ENCODE measurements around the gene GPRC6A. TPM values are rescaled to one million over a fixed set of nuclear protein-coding genes. Genes with fewer than 3 reads are reported as not detected.

Gene GPRC6A
- total RNA-seq, 1 experiment from 2014 or later = not detected

DNA sequence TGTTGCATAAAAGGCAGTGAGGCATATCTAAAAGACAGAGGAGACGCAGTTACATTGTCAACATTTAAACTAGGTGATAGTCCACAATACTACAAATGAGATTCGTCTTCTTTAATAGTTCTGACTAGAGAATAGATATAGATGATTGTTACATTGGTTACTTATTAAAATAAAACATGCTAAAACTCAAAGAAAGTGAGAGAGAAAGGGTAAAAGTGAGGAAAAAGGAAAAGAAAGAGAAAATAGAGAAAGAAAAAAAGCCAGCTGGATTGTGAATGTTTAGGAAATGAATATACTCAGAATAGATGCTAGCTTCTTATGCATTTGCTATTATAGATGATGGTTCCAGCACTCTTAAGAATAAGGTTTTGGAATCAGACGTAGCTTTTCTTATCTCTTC is 35.7 kb downstream of the GPRC6A start:
- Histone ChIP-seq H3K79me1 (ENCODE audit: insufficient read depth, low read depth, low read length, poor library complexity, severe bottlenecking) (no peaks in the 10 kb centered on the region), H3K4me2 (ENCODE audit: insufficient read depth, insufficient read length, low read length) (no peak overlapping the region), H3K4ac (ENCODE audit: low read depth, low read length) (no peak overlapping the region), H4K91ac (ENCODE audit: insufficient read length, low read depth, low read length) (no peak overlapping the region), H3K14ac (ENCODE audit: insufficient read depth, low read length) (no peak overlapping the region), H3K27me3 (ENCODE audit: insufficient read depth, low read length) (no peaks in the 10 kb centered on the region), H4K5ac (ENCODE audit: insufficient read length, low read depth, low read length) (no peak overlapping the region), H2AK5ac (ENCODE audit: insufficient read length, low read length) (no peak overlapping the region), H2BK15ac (ENCODE audit: low read depth, low read length) (no peak overlapping the region), H2BK12ac (ENCODE audit: insufficient read length, low read depth, low read length) (no peak overlapping the region), H3K79me2 (ENCODE audit: insufficient read depth, low read length) (no peaks in the 10 kb centered on the region), H2BK20ac (ENCODE audit: low read depth, low read length, poor library complexity, severe bottlenecking) (no peak overlapping the region), H3K27ac (ENCODE audit: insufficient read length, low read depth, low read length) (no peak overlapping the region), H4K8ac (replicated peaks; ENCODE audit: insufficient read length, low read depth, low read length) (no peak overlapping the region), H3K4me1 (ENCODE audit: insufficient read depth, low read length) (no peaks in the 10 kb centered on the region), H3K23me2 (ENCODE audit: insufficient read length, low read depth, low read length, poor library complexity, severe bottlenecking) (no peaks in the 10 kb centered on the region), H2BK5ac (ENCODE audit: insufficient read length, low read length) (no peak overlapping the region), H3K9me3 (ENCODE audit: control insufficient read depth, low read depth, low read length) (no peaks in the 10 kb centered on the region), H2AFZ (ENCODE audit: low read length) (no peak overlapping the region), H3K23ac (ENCODE audit: insufficient read length, low read depth, low read length) (no peak overlapping the region), H4K20me1 (ENCODE audit: control insufficient read depth, insufficient read depth, insufficient read length) (no peaks in the 10 kb centered on the region), H3K18ac (ENCODE audit: insufficient read length, low read depth, low read length) (no peak overlapping the region), H2BK120ac (ENCODE audit: low read depth, low read length, poor library complexity, severe bottlenecking) (no peak overlapping the region), H3K9ac (ENCODE audit: extremely low read depth, insufficient read length, low read length) (no peak overlapping the region), H3K56ac (ENCODE audit: insufficient read length, low read depth, low read length) (no peak overlapping the region), H3T11ph (ENCODE audit: low read length) (no peak overlapping the region)
- no peaks in the 10 kb centered on the region for H3K36me3 Mint-ChIP-seq (ENCODE audit: insufficient read depth in 1 of 3, low read depth in 3 of 3)
- WGBS (ENCODE audit: extremely low coverage, insufficient read length, low lambda C conversion rate) = no CpG with 5 or more reads among the region's 3 CpGs
- DNase-seq = no peak
- no peaks in the 10 kb centered on the region for H3K9me3 Mint-ChIP-seq
- TF ChIP-seq, protein P1, sequence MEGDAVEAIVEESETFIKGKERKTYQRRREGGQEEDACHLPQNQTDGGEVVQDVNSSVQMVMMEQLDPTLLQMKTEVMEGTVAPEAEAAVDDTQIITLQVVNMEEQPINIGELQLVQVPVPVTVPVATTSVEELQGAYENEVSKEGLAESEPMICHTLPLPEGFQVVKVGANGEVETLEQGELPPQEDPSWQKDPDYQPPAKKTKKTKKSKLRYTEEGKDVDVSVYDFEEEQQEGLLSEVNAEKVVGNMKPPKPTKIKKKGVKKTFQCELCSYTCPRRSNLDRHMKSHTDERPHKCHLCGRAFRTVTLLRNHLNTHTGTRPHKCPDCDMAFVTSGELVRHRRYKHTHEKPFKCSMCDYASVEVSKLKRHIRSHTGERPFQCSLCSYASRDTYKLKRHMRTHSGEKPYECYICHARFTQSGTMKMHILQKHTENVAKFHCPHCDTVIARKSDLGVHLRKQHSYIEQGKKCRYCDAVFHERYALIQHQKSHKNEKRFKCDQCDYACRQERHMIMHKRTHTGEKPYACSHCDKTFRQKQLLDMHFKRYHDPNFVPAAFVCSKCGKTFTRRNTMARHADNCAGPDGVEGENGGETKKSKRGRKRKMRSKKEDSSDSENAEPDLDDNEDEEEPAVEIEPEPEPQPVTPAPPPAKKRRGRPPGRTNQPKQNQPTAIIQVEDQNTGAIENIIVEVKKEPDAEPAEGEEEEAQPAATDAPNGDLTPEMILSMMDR (conservative IDR thresholded peaks at IDR 0.05) = no peak
- no peaks in the 10 kb centered on the region for H3K27me3 Mint-ChIP-seq (ENCODE audit: low read depth)
- H3K4me3 Mint-ChIP-seq = no peak overlapping the region
- no peaks in the 10 kb centered on the region for H3K4me1 Mint-ChIP-seq
- no peak overlapping the region for H3K27ac Mint-ChIP-seq

Measured in H9 (cell line).